Caco-2 (cell line): ENCODE measurements around the gene FAM168A. TPM values are rescaled to one million over a fixed set of nuclear protein-coding genes. Genes with fewer than 3 reads are reported as not detected.

Experiments used
- BruUV-seq: library from RNA; stranded (reverse); fragments of 400-500 nt; replicated peaks from 2 replicates; lab custom pipeline; 2021; lab: Mats Ljungman, UMichigan
- CTCF ChIA-PET: fragments of 300-600 bp; sonication (Branson Sonifier 250); formaldehyde crosslinking; loops from one replicate; lab custom pipeline; 2022; ENCODE audit warnings: antibody characterized with exemption; lab: Charles Lee
- POLR2A ChIA-PET: fragments of 300-600 bp; sonication (Branson Sonifier 250); formaldehyde crosslinking; loops from one replicate; lab custom pipeline; 2022; ENCODE audit warnings: antibody characterized with exemption; lab: Charles Lee
- DNase-seq, 2 experiments: peaks; one replicate each; pipeline versions ENCODE4 v3.0.0 to v3.0.0-alpha.2; 2020 to 2022
- H3K27me3 ChIP-seq: replicated peaks from 2 replicates; pipeline ENCODE4 v1.6.0; 2011; ENCODE audit warnings: low read length; ENCODE audit not compliant: control insufficient read depth, insufficient read depth
- H3K36me3 ChIP-seq: 2 replicates; pipeline ENCODE4 v1.5.1; 2011; ENCODE audit warnings: low read length; ENCODE audit not compliant: control insufficient read depth, insufficient read depth
- H3K4me1 ChIP-seq: fragments of 250-450 bp; sonication (Bioruptor Pico); 2 replicates; pipeline ENCODE4 v1.5.1; 2020; ENCODE audit warnings: mild to moderate bottlenecking
- H3K4me3 ChIP-seq: 2 replicates; pipeline ENCODE4 v1.5.1; 2011; ENCODE audit warnings: low read depth, mild to moderate bottlenecking, control low read depth, low read length
- H3K9me3 ChIP-seq: fragments of 250-450 bp; sonication (Bioruptor Pico); 2 replicates; pipeline ENCODE4 v1.5.1; 2020; ENCODE audit warnings: mild to moderate bottlenecking, moderate library complexity
- H3K27ac Mint-ChIP-seq: one replicate; pipeline ENCODE4 v1.8.0; 2022; ENCODE audit warnings: mixed read lengths; ENCODE audit not compliant: unreplicated experiment
- H3K27me3 Mint-ChIP-seq: one replicate; pipeline ENCODE4 v1.8.0; 2022; ENCODE audit warnings: mixed read lengths; ENCODE audit not compliant: insufficient read depth, unreplicated experiment
- H3K36me3 Mint-ChIP-seq: one replicate; pipeline ENCODE4 v1.8.0; 2022; ENCODE audit warnings: mild to moderate bottlenecking, mixed read lengths; ENCODE audit not compliant: insufficient read depth, unreplicated experiment
- H3K4me1 Mint-ChIP-seq: one replicate; pipeline ENCODE4 v1.8.0; 2022; ENCODE audit warnings: low read depth, mixed read lengths; ENCODE audit not compliant: unreplicated experiment
- H3K4me3 Mint-ChIP-seq: one replicate; pipeline ENCODE4 v1.8.0; 2022; ENCODE audit warnings: mild to moderate bottlenecking, moderate library complexity, mixed read lengths; ENCODE audit not compliant: unreplicated experiment
- H3K9me3 Mint-ChIP-seq: one replicate; pipeline ENCODE4 v1.8.0; 2022; ENCODE audit warnings: mixed read lengths; ENCODE audit not compliant: unreplicated experiment
- intact Hi-C: fragments of 100-400 bp; cut with micrococcal nuclease; formaldehyde crosslinking; loops from one replicate; pipeline ENCODE4 v1.10.0; 2022; ENCODE audit not compliant: unreplicated experiment
- total RNA-seq: library from RNA; stranded (reverse); gene quantifications from 2 replicates; pipeline ENCODE4 v1.2.3, GENCODE V29; 2022
- TF ChIP-seq, protein P1 (sequence below), 2 experiments: fragments of 200-600 bp in 1 of 2; IDR thresholded peaks; 1 replicate in 1 of 2; 2 replicates in 1 of 2; pipeline versions ENCODE4 v1.5.1 to v1.8.0; 2011 to 2022; ENCODE audit warnings: antibody characterized with exemption in 1 of 2, control low read depth in 1 of 2, inconsistent platforms in 1 of 2, low read depth in 1 of 2, low read length in 1 of 2, mild to moderate bottlenecking in 1 of 2, moderate library complexity in 1 of 2; ENCODE audit not compliant: insufficient read depth in 1 of 2, severe bottlenecking in 1 of 2, unreplicated experiment in 1 of 2

FAM168A gene
- total RNA-seq, 1 experiment from 2014 or later: 46.0 TPM

DNA sequence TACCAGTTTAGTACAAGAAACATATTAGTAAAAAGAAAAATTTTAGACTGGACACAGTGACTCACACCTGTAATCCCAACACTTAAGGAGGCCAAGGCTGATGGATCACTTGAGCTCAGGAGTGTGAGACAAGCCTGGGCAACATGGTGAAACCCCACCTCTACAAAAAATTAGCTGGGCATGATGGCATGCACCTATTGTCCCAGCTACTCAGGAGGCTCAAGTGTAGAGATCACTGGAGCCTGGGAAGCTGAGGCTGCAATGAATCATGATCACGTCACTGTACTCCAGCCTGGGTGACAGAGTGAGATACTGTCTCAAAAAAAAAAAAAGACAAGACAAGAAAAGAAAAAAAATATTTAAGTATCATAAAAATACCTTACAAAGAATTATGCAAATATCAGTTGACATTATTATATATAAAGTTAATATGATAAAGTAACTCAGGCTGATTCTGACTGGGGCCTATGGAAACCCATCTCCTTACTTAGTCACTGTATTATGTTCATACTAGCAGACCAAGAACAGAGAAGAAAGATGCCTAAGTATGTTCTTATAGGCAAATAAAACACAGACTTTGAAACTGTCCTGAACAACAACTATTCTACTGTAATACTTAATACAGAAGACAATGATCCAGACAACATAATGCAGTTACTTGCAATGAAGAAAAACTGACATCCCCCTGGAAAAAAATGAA, 27.3 kb downstream of the FAM168A start:
- H3K36me3 ChIP-seq: peaks cover 2% of the 10 kb centered on the region; the same call in 1 of the 2 replicates
- H3K4me3 ChIP-seq: no peak overlapping the region
- intact Hi-C loops: no loop called here
- Mint-ChIP-seq H3K36me3 (no peaks in the 10 kb centered on the region), H3K4me1 (peaks cover 12% of the 10 kb centered on the region), H3K27me3 (no peaks in the 10 kb centered on the region), H3K27ac (no peak overlapping the region), H3K9me3 (no peaks in the 10 kb centered on the region), H3K4me3 (no peak overlapping the region)
- no peaks in the 10 kb centered on the region for H3K27me3 ChIP-seq
- POLR2A ChIA-PET: interaction anchor here (0.5 kb wide), 1 partner anchor 42 kb away, joined by 3 read pairs; no protein-coding TSS in a partner anchor
- CTCF ChIA-PET: no interaction called here
- peaks cover 13% of the 10 kb centered on the region for H3K4me1 ChIP-seq
- no TSS peak for BruUV-seq
- no peak for DNase-seq
- TF ChIP-seq, protein P1, sequence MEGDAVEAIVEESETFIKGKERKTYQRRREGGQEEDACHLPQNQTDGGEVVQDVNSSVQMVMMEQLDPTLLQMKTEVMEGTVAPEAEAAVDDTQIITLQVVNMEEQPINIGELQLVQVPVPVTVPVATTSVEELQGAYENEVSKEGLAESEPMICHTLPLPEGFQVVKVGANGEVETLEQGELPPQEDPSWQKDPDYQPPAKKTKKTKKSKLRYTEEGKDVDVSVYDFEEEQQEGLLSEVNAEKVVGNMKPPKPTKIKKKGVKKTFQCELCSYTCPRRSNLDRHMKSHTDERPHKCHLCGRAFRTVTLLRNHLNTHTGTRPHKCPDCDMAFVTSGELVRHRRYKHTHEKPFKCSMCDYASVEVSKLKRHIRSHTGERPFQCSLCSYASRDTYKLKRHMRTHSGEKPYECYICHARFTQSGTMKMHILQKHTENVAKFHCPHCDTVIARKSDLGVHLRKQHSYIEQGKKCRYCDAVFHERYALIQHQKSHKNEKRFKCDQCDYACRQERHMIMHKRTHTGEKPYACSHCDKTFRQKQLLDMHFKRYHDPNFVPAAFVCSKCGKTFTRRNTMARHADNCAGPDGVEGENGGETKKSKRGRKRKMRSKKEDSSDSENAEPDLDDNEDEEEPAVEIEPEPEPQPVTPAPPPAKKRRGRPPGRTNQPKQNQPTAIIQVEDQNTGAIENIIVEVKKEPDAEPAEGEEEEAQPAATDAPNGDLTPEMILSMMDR (IDR thresholded peaks at IDR 0.05; ENCODE audit: insufficient read depth in 1 of 2, low read depth in 1 of 2, low read length in 1 of 2, severe bottlenecking in 1 of 2, unreplicated experiment in 1 of 2): no peak
- no peaks in the 10 kb centered on the region for H3K9me3 ChIP-seq

- Mint-ChIP-seq H3K36me3 (no peaks in the 10 kb centered on the region), H3K9me3 (no peaks in the 10 kb centered on the region), H3K4me1 (peaks cover 12% of the 10 kb centered on the region), H3K27ac (no peak overlapping the region), H3K27me3 (no peaks in the 10 kb centered on the region), H3K4me3 (no peak overlapping the region)
- DNase-seq: no peak
- no TSS peak for BruUV-seq
- Histone ChIP-seq H3K36me3 (peaks cover 2% of the 10 kb centered on the region; the same call in 1 of the 2 replicates), H3K4me3 (no peak overlapping the region), H3K4me1 (peaks cover 13% of the 10 kb centered on the region), H3K9me3 (no peaks in the 10 kb centered on the region), H3K27me3 (no peaks in the 10 kb centered on the region)
- TF ChIP-seq, protein P1 (IDR thresholded peaks at IDR 0.05; ENCODE audit: insufficient read depth in 1 of 2, low read depth in 1 of 2, low read length in 1 of 2, severe bottlenecking in 1 of 2, unreplicated experiment in 1 of 2): no peak
- POLR2A ChIA-PET: interaction anchor here (0.5 kb wide), 1 partner anchor 260 kb away, joined by 4 read pairs; no protein-coding TSS in a partner anchor
- CTCF ChIA-PET: no interaction called here
- intact Hi-C loops: no loop called here
These were observed 30.7 kb downstream of the FAM168A start for GRCh38 chr11:73566977-73567755.

DNA sequence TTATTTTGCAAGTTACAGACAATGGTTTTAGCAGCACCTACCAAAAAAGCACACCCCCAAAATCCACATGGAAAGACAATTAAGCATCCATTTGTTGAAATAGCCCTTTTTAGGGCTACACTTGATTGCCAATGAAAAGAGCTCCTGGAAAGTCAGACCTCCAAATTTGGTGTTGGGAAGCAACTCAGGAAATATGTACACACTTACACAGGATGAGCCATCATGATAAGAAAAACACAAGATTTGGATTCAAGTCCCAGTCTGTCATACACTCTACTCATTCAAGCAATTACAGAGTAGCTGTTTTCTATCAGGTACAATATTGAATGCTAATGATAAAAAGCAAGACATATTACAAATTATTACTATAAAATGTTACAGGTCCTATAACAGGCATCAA, 31.5 kb downstream of the FAM168A start:
- TF ChIP-seq, protein P1 (IDR thresholded peaks at IDR 0.05; ENCODE audit: insufficient read depth in 1 of 2, low read depth in 1 of 2, low read length in 1 of 2, severe bottlenecking in 1 of 2, unreplicated experiment in 1 of 2): no peak
- Mint-ChIP-seq H3K4me3 (no peak overlapping the region), H3K27ac (no peak overlapping the region), H3K27me3 (no peaks in the 10 kb centered on the region), H3K4me1 (peaks cover 12% of the 10 kb centered on the region), H3K9me3 (no peaks in the 10 kb centered on the region), H3K36me3 (no peaks in the 10 kb centered on the region)
- H3K9me3 ChIP-seq: no peaks in the 10 kb centered on the region
- H3K4me1 ChIP-seq: peaks cover 13% of the 10 kb centered on the region
- no TSS peak for BruUV-seq
- H3K36me3 ChIP-seq: peaks cover 2% of the 10 kb centered on the region; the same call in 1 of the 2 replicates
- H3K27me3 ChIP-seq: no peaks in the 10 kb centered on the region
- POLR2A ChIA-PET: no interaction called here
- intact Hi-C loops: no loop called here
- DNase-seq: no peak
- CTCF ChIA-PET: interaction anchor here (1.3 kb wide), 1 partner anchor 365 kb away, joined by 4 read pairs; no protein-coding TSS in a partner anchor
- no peak overlapping the region for H3K4me3 ChIP-seq
